Urinary bladder (tissue), 4 donors: ENCODE measurements around the gene PRSS35. TPM values are rescaled to one million over a fixed set of nuclear protein-coding genes. Genes with fewer than 3 reads are reported as not detected.
"Not testable (repeated sequence)": the region's sequence is repeated elsewhere in the genome, so short reads cannot be mapped to it uniquely, and the experiment has no call there.

ENCODE experiments used
- DNase-seq: peaks from one replicate; pipeline ENCODE4 v3.0.0-alpha.2; 2015; ENCODE audit errors: extremely low spot score
- H3K27ac ChIP-seq: one replicate; pipeline ENCODE4 v1.5.1; 2013; ENCODE audit warnings: low read depth, mild to moderate bottlenecking, moderate library complexity
- H3K36me3 ChIP-seq: one replicate; pipeline ENCODE4 v1.6.1; 2013; ENCODE audit warnings: mild to moderate bottlenecking, moderate library complexity; ENCODE audit not compliant: insufficient read depth
- H3K4me1 ChIP-seq: one replicate; pipeline ENCODE4 v1.6.1; 2013; ENCODE audit warnings: mild to moderate bottlenecking, moderate library complexity; ENCODE audit not compliant: insufficient read depth
- H3K4me3 ChIP-seq: one replicate; pipeline ENCODE4 v1.5.1; 2013; ENCODE audit warnings: low read depth, low read length
- WGBS: extraction: QIAGEN DNeasy Blood & Tissue Kit; methylation state at CpG from one replicate; pipeline ENCODE4 v1.1.7; 2013; 5-methylcytosine and 5-hydroxymethylcytosine counted together
- polyA plus RNA-seq: library from polyadenylated mRNA; stranded (reverse); fragments of 200-250 nt; gene quantifications from one replicate; pipeline ENCODE4 v1.2.3, GENCODE V29; 2013
- total RNA-seq: library from RNA; depleted of rRNA; stranded (reverse); fragments of >200 nt; gene quantifications from one replicate; pipeline ENCODE4 v1.2.3, GENCODE V29; 2014
- donor health status: healthy with polysubstance abuse.
- donor health status: healthy.

PRSS35 gene
- 47.9 TPM for total RNA-seq
- polyA plus RNA-seq = 1.3 TPM

GRCh38 chr6:83511901-83512681 lies at the start of gene PRSS35:
PRSS35 (plus strand) TSS chr6:83512534; CDS start chr6:83523442, 10,908 bp downstream.
- no peaks in the 10 kb centered on the region for H3K4me1 ChIP-seq
- WGBS = 2% methylated on average over 38 of the region's 38 CpGs
- no peaks in the 10 kb centered on the region for H3K36me3 ChIP-seq
- peak within 1 kb of the TSS; percentile 39 for H3K4me3 ChIP-seq
- DNase-seq = no peak
- no peak within 1 kb of the TSS for H3K27ac ChIP-seq

GRCh38 chr6:83463886-83464285 lies 48.4 kb upstream of the PRSS35 start:
- WGBS = 40% methylated on average over 2 of the region's 2 CpGs
- Histone ChIP-seq H3K27ac (no peak overlapping the region), H3K36me3 (peaks cover 2% of the 10 kb centered on the region), H3K4me1 (no peaks in the 10 kb centered on the region), H3K4me3 (no peak overlapping the region)
- DNase-seq = no peak

DNA sequence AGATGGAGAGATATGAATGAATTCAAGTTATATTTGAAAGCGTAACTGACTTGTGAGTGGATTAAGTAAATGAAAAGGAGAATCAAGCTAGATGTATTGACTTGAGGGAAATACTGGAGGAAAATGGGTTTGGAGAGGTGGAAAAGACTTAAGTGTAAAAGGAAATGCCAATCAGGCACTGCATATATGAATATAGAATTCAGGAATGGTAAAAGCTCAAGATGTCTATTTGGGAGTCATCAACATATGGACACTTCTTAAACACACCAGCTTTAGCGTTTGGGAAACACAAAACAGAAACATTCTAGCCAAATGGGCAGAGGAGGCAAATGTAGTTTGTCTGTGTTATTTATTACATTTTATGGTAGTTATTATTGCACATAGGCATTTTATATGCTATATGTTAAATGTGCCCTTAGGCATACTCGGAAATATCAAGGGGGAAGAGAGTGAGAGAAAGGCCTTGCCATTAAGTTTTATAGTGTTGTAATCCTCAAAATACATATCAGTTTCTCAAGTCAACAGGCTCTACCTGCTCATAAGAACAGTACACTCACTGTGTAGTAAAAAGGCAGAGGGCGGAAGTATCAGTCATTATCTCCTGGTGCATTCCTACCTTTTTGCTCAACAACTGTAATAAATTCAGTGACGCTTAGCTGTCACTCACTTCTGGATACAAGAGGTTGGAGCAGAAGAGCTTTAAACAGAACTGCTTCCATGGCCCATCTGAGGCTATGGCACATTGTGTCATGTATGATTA lies 47.8 kb upstream of the PRSS35 start:
- Histone ChIP-seq H3K27ac (no peak overlapping the region), H3K4me1 (no peaks in the 10 kb centered on the region), H3K4me3 (no peak overlapping the region), H3K36me3 (peaks cover 2% of the 10 kb centered on the region)
- DNase-seq = no peak
- 91% methylated on average over 5 of the region's 5 CpGs for WGBS

DNA sequence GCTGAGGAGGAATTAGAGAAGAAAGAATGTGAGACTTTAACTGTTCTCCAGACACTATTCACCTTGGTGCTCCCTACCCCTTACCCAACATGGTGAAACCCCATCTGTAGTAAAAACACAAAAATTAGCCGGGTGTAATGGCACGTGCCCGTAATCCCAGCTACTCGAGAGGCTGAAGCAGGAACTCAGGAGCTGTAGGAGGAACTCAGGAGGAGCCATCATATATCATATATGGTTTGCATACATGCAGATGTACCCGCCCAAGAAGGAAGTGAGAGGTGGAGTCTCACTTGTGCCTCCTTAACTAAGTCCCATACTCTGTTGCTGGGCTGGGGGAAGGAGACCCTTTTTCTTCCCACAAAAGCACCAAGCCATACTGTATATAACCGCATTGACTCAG lies 46.0 kb upstream of the PRSS35 start:
- peaks cover 2% of the 10 kb centered on the region for H3K36me3 ChIP-seq
- H3K4me1 ChIP-seq = no peaks in the 10 kb centered on the region
- WGBS = 93% methylated on average over 6 of the region's 6 CpGs
- no peak for DNase-seq
- H3K27ac ChIP-seq = no peak overlapping the region
- H3K4me3 ChIP-seq = no peak overlapping the region

DNA sequence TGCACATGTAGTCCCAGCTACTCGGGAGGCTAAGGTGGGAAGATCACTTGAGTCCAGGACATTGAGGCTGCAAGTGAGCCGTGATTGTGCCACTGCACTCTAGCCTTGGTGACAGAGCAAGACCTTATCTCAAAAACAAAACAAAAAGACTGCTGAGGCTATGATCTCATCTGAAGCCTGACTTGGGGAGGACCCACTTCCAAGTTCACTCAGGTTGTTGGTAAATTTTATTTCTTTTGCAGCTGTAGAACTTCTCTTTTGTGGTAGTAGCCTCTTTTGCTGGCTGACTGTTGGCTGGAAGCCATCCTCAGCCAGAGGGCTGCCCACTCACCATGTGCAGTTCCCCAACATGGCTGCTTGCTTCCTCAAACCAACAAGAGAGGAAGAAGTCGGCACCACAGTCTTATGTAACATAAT lies 44.7 kb upstream of the PRSS35 start:
- no peak overlapping the region for H3K4me3 ChIP-seq
- H3K27ac ChIP-seq = no peak overlapping the region
- no peaks in the 10 kb centered on the region for H3K4me1 ChIP-seq
- peaks cover 2% of the 10 kb centered on the region for H3K36me3 ChIP-seq
- 85% methylated on average over 3 of the region's 3 CpGs for WGBS
- no peak for DNase-seq

- Histone ChIP-seq H3K27ac (no peak overlapping the region), H3K4me1 (no peaks in the 10 kb centered on the region), H3K4me3 (no peak overlapping the region), H3K36me3 (peaks cover 2% of the 10 kb centered on the region)
- DNase-seq = no peak
- WGBS = 58% methylated on average over 4 of the region's 4 CpGs
Observed at GRCh38 chr6:83470001-83470400, 42.3 kb upstream of the PRSS35 start.

- DNase-seq = no peak
- WGBS = 94% methylated on average over 3 of the region's 3 CpGs
Observed at GRCh38 chr6:83470587-83470986, 41.7 kb upstream of the PRSS35 start.

DNA sequence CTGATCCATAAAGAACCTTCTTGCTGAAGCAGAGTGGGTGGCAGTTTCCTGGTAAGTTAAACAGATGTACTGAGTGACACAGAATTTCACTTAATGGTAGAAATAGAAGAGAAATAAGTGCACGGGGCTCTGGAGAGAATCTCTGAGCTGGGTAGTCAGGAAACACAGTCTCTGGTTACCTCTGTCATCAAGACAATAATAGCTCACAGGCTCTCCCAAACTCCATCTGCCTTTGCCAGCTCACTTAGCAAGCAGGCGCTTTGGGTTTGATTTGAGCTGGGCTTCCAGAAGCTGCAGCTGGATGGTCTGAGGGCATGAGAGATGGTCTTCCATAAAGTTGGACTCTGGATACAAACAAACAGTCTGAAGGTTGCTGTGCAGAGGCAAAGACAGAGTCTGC lies 39.6 kb upstream of the PRSS35 start:
- no peak for DNase-seq
- WGBS = 82% methylated on average over 2 of the region's 2 CpGs
- Histone ChIP-seq H3K27ac (no peak overlapping the region), H3K36me3 (no peaks in the 10 kb centered on the region), H3K4me3 (no peak overlapping the region), H3K4me1 (no peaks in the 10 kb centered on the region)

More at GRCh38 chr6:83470587-83470986, 41.7 kb upstream of the PRSS35 start:
- H3K36me3 ChIP-seq = peaks cover 2% of the 10 kb centered on the region
- H3K4me1 ChIP-seq = no peaks in the 10 kb centered on the region
- no peak overlapping the region for H3K4me3 ChIP-seq
- no peak overlapping the region for H3K27ac ChIP-seq

GRCh38 chr6:83474309-83474708 lies 38.0 kb upstream of the PRSS35 start:
- no peak overlapping the region for H3K27ac ChIP-seq
- no peaks in the 10 kb centered on the region for H3K36me3 ChIP-seq
- no peak for DNase-seq
- H3K4me3 ChIP-seq = no peak overlapping the region
- WGBS = 49% methylated on average over 4 of the region's 4 CpGs
- H3K4me1 ChIP-seq = no peaks in the 10 kb centered on the region

- Histone ChIP-seq H3K27ac (no peak overlapping the region), H3K36me3 (no peaks in the 10 kb centered on the region), H3K4me3 (no peak overlapping the region), H3K4me1 (no peaks in the 10 kb centered on the region)
- 95% methylated on average over 1 of the region's 1 CpG for WGBS
- no peak for DNase-seq
Observed at GRCh38 chr6:83476971-83477370, 35.4 kb upstream of the PRSS35 start.

GRCh38 chr6:83479389-83479788 lies 32.9 kb upstream of the PRSS35 start:
- no peak overlapping the region for H3K4me3 ChIP-seq
- H3K27ac ChIP-seq = no peak overlapping the region
- no peaks in the 10 kb centered on the region for H3K36me3 ChIP-seq
- H3K4me1 ChIP-seq = no peaks in the 10 kb centered on the region
- DNase-seq = no peak
- 87% methylated on average over 1 of the region's 1 CpG for WGBS

DNA sequence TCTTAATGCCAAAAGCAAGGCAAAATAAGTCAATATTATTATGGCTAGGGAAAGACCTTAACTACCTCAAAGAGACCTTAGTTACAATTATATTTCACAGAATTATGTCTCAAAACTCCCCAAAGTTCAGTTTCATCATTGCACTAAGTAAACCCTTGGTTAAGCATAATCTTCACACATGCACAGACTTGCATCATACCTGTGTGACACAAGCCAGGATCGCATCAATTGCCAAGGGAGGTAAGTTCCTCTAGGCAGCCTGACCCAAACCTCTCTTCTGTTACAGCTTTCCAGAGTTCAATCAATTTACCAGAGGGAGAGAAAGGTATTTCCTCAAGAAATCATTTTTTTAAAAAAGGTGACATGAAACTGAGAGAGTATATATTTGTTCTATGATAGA lies 31.9 kb upstream of the PRSS35 start:
- DNase-seq = no peak
- H3K27ac ChIP-seq = no peak overlapping the region
- no peaks in the 10 kb centered on the region for H3K36me3 ChIP-seq
- no peak overlapping the region for H3K4me3 ChIP-seq
- no peaks in the 10 kb centered on the region for H3K4me1 ChIP-seq
- WGBS = 91% methylated on average over 1 of the region's 1 CpG

GRCh38 chr6:83481938-83482337 lies 30.4 kb upstream of the PRSS35 start:
- DNase-seq, H3K4me1 ChIP-seq, H3K4me3 ChIP-seq, H3K36me3 ChIP-seq, H3K27ac ChIP-seq: not testable (repeated sequence)
- WGBS = 96% methylated on average over 1 of the region's 1 CpG

DNA sequence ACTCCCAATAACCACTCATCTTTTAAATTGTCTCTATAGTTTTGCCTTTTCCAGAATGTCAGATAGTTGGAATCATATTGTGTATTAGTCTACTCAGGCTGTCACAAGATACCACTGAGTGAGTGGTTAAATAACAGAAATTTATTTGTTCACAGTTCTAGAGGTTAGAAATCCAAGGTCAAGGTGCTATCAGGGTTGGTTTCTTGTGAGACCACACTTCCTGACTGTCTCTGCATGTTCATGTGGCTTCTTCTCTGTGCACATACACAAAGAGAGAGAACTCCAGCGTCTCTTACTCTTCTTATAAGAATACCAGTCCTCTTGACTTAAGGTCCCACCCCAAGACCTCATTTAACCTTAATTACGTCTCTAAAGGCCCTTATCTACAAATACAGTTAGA lies 23.9 kb upstream of the PRSS35 start:
- Histone ChIP-seq H3K36me3 (no peaks in the 10 kb centered on the region), H3K4me1 (no peaks in the 10 kb centered on the region), H3K4me3 (no peak overlapping the region), H3K27ac (no peak overlapping the region)
- DNase-seq = no peak
- 66% methylated on average over 2 of the region's 2 CpGs for WGBS
